ACC112 (cell line): ENCODE measurements around the gene IL17REL.

ENCODE experiments used
- H2AFZ ChIP-seq: fragments of 200-600 bp; sonication (generic); one replicate; pipeline ENCODE4 v1.6.0; 2017; ENCODE audit warnings: antibody characterized with exemption, low read length; ENCODE audit not compliant: unreplicated experiment
- H3K27ac ChIP-seq: fragments of 200-600 bp; sonication (generic); 2 replicates; pipeline ENCODE4 v1.5.1; 2014; ENCODE audit warnings: low read depth, mild to moderate bottlenecking, antibody characterized with exemption, low read length, moderate library complexity
- H3K27me3 ChIP-seq: fragments of 200-600 bp; sonication (generic); 2 replicates; pipeline ENCODE4 v1.6.1; 2014; ENCODE audit warnings: mild to moderate bottlenecking, antibody characterized with exemption, low read length, moderate library complexity, mixed read lengths; ENCODE audit not compliant: insufficient read depth
- H3K36me3 ChIP-seq: fragments of 200-600 bp; sonication (generic); 2 replicates; pipeline ENCODE4 v1.6.1; 2016; ENCODE audit warnings: mild to moderate bottlenecking, antibody characterized with exemption, low read length, moderate library complexity, mixed read lengths; ENCODE audit not compliant: insufficient read depth
- H3K4me1 ChIP-seq: fragments of 200-600 bp; sonication (generic); one replicate; pipeline ENCODE4 v1.6.1; 2016; ENCODE audit warnings: low read length, mixed read lengths; ENCODE audit not compliant: insufficient read depth, unreplicated experiment, control insufficient read depth
- H3K4me3 ChIP-seq: fragments of 200-600 bp; sonication (generic); 2 replicates; pipeline ENCODE4 v1.5.1; 2014; ENCODE audit warnings: mild to moderate bottlenecking, low read depth, low read length
- H3K79me2 ChIP-seq: fragments of 200-600 bp; sonication (generic); one replicate; pipeline ENCODE4 v1.6.0; 2016; ENCODE audit warnings: low read length; ENCODE audit not compliant: control insufficient read depth, unreplicated experiment, insufficient read depth

The IL17REL gene

GRCh38 chr22:49976439-49977175, 36.0 kb downstream of the IL17REL start:
- no peak overlapping the region for H3K27ac ChIP-seq
- no peaks in the 10 kb centered on the region for H3K79me2 ChIP-seq
- no peak overlapping the region for H2AFZ ChIP-seq
- no peaks in the 10 kb centered on the region for H3K4me1 ChIP-seq
- H3K4me3 ChIP-seq: no peak overlapping the region
- H3K36me3 ChIP-seq: no peaks in the 10 kb centered on the region
- no peaks in the 10 kb centered on the region for H3K27me3 ChIP-seq

- no peaks in the 10 kb centered on the region for H3K79me2 ChIP-seq
- no peak overlapping the region for H2AFZ ChIP-seq
- H3K27me3 ChIP-seq: no peaks in the 10 kb centered on the region
- H3K4me1 ChIP-seq: no peaks in the 10 kb centered on the region
- H3K4me3 ChIP-seq: no peak overlapping the region
- H3K36me3 ChIP-seq: no peaks in the 10 kb centered on the region
- H3K27ac ChIP-seq: no peak overlapping the region
These were observed 36.8 kb downstream of the IL17REL start for GRCh38 chr22:49975543-49976389.

DNA sequence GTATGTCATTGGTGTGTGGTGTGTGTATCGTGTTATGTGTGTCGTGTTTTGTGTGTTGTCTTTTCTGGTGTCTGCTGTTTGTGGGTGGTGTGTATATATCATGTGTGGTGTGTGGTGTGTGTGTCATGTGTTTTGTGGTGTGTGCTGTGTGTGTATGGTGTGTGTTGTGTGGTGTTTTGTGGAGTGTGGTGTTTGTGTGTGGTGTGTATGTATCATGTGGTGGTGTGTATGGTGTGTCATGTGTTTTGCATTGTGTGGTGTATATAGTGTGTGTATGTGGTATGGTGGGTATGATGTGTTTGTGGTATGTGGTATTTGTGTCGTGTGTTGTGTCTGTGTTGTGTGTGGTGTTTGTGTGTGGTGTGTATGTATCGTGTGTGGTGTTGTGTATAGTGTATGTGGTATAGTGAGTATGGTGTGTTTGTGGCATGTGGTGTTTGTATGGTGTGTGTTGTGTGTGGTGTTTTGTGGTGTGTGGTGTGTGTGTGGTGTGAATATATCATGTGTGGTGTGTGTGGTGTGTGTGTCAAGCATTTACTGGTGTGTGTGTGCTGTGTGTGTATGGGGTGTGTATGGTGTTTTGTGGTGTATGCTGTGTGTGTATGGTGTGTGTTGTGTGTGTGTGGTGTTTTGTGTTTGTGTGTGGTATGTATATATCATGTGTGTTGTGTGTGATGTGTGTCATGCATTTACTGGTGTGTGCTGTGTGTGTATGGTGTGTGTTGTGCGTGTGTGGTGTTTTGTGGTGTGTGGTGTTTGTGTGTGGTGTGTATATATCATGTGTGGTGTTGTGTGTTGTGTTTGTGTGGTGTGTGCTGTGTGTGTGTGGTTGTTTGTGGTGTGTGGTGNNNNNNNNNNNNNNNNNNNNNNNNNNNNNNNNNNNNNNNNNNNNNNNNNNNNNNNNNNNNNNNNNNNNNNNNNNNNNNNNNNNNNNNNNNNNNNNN, 39.3 kb downstream of the IL17REL start:
- no peaks in the 10 kb centered on the region for H3K79me2 ChIP-seq
- H3K36me3 ChIP-seq: no peaks in the 10 kb centered on the region
- no peak overlapping the region for H2AFZ ChIP-seq
- H3K27me3 ChIP-seq: no peaks in the 10 kb centered on the region
- no peak overlapping the region for H3K4me3 ChIP-seq
- peaks cover 7% of the 10 kb centered on the region for H3K4me1 ChIP-seq
- H3K27ac ChIP-seq: no peak overlapping the region

GRCh38 chr22:49972163-49973017, 40.2 kb downstream of the IL17REL start:
- no peaks in the 10 kb centered on the region for H3K79me2 ChIP-seq
- no peak overlapping the region for H2AFZ ChIP-seq
- no peaks in the 10 kb centered on the region for H3K27me3 ChIP-seq
- H3K27ac ChIP-seq: no peak overlapping the region
- no peaks in the 10 kb centered on the region for H3K36me3 ChIP-seq
- H3K4me1 ChIP-seq: peaks cover 12% of the 10 kb centered on the region
- H3K4me3 ChIP-seq: 0 out of 2 replicates have a peak overlapping the region, but pooled peaks have one; percentile 16

- Histone ChIP-seq H2AFZ (no peak overlapping the region), H3K79me2 (no peaks in the 10 kb centered on the region), H3K27ac (peak overlapping the region; percentile 76), H3K4me1 (peaks cover 20% of the 10 kb centered on the region), H3K4me3 (peak overlapping the region; percentile 69), H3K36me3 (no peaks in the 10 kb centered on the region), H3K27me3 (no peaks in the 10 kb centered on the region)
These were observed 41.1 kb downstream of the IL17REL start for GRCh38 chr22:49971232-49972162.

DNA sequence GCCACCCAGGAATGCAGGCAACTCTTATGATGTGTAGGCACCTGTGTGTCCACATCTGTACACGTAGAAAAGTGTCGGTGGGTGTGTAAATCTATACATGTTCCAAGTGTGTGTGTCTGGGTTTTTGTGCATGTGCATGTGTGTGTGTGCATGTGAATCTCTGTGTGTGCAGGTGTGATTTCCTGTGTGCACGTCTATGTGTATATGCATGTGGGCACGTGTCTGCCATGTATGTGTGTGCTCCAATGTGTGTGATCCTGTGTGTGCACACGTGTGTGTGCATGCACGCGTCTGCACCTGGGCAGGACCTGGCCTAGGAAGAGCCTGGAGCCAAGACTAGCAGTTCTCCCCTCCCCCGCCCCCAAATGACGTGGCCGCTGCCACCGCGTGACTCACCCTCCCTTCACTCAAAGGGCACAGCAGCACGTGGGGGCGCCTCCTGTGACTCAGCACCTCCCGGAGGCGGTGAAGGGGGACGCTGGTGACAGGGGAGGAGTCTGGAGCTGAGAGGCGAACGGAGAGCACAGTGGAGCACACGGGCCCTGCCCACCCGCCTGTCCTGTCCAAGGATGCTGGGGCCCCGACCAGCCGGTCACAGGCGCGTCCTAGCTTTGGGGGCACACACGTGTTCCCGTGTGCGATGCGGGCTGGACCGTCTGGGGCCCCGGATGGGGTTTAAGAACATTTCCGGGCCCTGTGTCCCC, 41.9 kb downstream of the IL17REL start:
- H3K27ac ChIP-seq: peak overlapping the region; percentile 76
- H3K27me3 ChIP-seq: no peaks in the 10 kb centered on the region
- peaks cover 22% of the 10 kb centered on the region for H3K4me1 ChIP-seq
- no peaks in the 10 kb centered on the region for H3K79me2 ChIP-seq
- peak overlapping the region; percentile 69 for H3K4me3 ChIP-seq
- H3K36me3 ChIP-seq: no peaks in the 10 kb centered on the region
- H2AFZ ChIP-seq: no peak overlapping the region

DNA sequence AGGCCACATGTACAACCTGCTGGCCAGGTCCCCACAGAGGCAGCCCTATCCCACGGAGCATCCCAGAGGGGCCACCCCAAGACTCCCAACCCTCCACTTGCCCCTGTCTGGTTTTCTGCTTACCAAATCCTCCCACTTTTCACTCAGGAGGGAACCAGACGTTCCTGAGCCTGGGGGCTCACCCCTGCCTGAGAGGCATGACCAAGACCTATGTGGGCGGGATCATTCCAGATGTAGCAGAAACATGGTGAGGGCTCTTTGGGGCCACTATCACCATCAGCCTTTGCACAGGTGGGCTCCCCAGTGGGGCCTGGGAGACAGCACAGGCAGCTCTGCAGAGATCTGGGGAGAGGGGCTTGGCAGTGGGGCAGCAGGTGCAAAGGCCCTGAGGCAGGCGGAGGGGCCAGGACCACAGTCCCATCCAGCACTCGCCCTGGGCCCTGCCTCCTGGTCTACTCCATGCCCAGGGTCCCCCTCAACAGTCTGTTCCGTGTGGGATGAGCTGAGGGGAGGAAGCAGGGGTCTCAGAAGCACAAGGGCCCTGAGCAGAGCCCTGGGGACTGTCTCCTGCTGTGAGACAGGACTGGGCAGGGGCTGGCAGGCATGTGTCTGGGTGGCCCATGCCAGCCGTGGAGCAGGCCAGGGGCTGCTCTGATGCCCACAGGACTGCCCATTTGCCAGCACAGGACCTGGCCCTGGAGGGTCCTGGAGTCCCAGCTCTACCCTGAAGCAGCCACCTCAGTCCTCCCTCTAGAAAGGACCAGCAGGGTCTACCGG, 42.6 kb downstream of the IL17REL start:
- Histone ChIP-seq H3K36me3 (no peaks in the 10 kb centered on the region), H3K4me3 (no peak overlapping the region), H3K27ac (no peak overlapping the region), H2AFZ (no peak overlapping the region), H3K79me2 (no peaks in the 10 kb centered on the region), H3K4me1 (peaks cover 22% of the 10 kb centered on the region), H3K27me3 (no peaks in the 10 kb centered on the region)

DNA sequence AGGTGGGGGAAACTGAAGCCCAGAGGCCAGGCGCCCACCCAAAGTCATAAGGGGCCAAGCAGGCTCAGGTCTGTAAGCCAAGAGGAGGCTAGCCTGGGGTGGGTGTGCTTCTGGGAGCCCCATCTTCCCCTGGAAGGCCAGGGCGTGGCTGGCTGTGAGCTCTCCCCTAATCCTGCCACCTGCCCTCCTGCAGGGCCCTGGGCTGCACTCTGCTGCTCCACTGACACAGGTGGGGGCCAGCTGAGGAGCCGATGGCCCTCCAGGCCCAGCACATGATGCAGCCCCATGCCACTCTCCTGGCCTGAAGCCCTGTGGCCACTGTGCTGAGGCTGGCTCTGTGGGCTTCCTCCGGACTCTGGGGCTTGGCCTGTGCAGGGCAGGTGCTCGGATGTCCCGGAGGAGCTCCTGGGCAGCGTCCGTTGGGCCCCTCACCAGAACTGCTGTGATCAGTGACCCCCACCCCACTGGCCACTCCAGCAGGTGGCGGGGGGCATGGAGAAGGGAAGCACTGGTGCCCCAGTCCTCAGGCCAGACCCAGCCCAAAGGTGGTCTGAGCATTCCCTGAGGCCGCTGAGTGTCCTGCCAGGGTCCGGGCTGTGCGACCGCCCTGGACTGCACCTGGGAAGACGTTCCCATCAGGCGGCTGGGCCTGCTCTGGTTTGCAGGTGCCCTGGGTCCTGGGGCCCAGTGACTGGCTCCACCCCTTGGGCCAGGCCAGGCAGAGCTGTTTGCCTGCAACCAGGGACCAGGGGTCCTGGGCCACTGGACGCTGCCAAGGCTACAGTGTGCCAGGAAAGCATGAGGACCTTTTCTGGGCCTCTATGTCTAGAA, 43.5 kb downstream of the IL17REL start:
- no peaks in the 10 kb centered on the region for H3K27me3 ChIP-seq
- no peak overlapping the region for H2AFZ ChIP-seq
- H3K4me1 ChIP-seq: peaks cover 22% of the 10 kb centered on the region
- H3K79me2 ChIP-seq: no peaks in the 10 kb centered on the region
- no peak overlapping the region for H3K4me3 ChIP-seq
- H3K27ac ChIP-seq: no peak overlapping the region
- no peaks in the 10 kb centered on the region for H3K36me3 ChIP-seq
